Measurements from ENCODE around the gene HSP90AB1. TPM values are rescaled to one million over a fixed set of nuclear protein-coding genes. Genes with fewer than 3 reads are reported as not detected.
A peak's percentile ranks its signal among the peaks of the same experiment; 100 is the strongest.

HSP90AB1 gene
- total RNA-seq, 2 experiments from 2014 or later = 1,951 to 2,044 TPM

GRCh38 chr6:44260451-44261297 lies 13.8 kb downstream of the HSP90AB1 start:
- CTCF ChIA-PET = interaction anchor here (2.0 kb wide), 1 partner anchor 8 kb away, joined by 5 read pairs; no protein-coding TSS in a partner anchor
- no peak overlapping the region for H3K4me3 Mint-ChIP-seq
- DNase-seq = no peak
- peaks cover 45% of the 10 kb centered on the region for H3K4me1 Mint-ChIP-seq (ENCODE audit: low read depth)
- H3K36me3 Mint-ChIP-seq (ENCODE audit: low read depth) = peaks cover 14% of the 10 kb centered on the region
- peak overlapping the region; percentile 3 for H3K27ac Mint-ChIP-seq
- H3K9me3 Mint-ChIP-seq = no peaks in the 10 kb centered on the region
- H3K27me3 Mint-ChIP-seq (ENCODE audit: low read depth) = no peaks in the 10 kb centered on the region
- intact Hi-C loops (cut with micrococcal nuclease) = no loop called here

- no peak for DNase-seq
- Mint-ChIP-seq H3K4me1 (ENCODE audit: low read depth) (peaks cover 44% of the 10 kb centered on the region), H3K27me3 (ENCODE audit: low read depth) (no peaks in the 10 kb centered on the region), H3K4me3 (no peak overlapping the region), H3K36me3 (ENCODE audit: low read depth) (peaks cover 14% of the 10 kb centered on the region), H3K9me3 (no peaks in the 10 kb centered on the region), H3K27ac (no peak overlapping the region)
- intact Hi-C loops (cut with micrococcal nuclease) = no loop called here
- CTCF ChIA-PET = interaction anchor here (1.9 kb wide), 2 partner anchors 14 to 89 kb away, joined by 8 to 9 read pairs; partner anchors contain the start of gene HSP90AB1
These were observed 14.7 kb downstream of the HSP90AB1 start for GRCh38 chr6:44261581-44261980.

GRCh38 chr6:44262467-44263353 lies 15.8 kb downstream of the HSP90AB1 start:
- CTCF ChIA-PET = interaction anchor here (1.4 to 1.9 kb wide), 3 partner anchors 16 to 90 kb away, joined by 4 to 9 read pairs (median 8); partner anchors contain the start of gene HSP90AB1
- Mint-ChIP-seq H3K4me3 (peak overlapping the region; percentile 96), H3K36me3 (ENCODE audit: low read depth) (peaks cover 14% of the 10 kb centered on the region), H3K9me3 (no peaks in the 10 kb centered on the region), H3K27me3 (ENCODE audit: low read depth) (no peaks in the 10 kb centered on the region), H3K27ac (peak overlapping the region; percentile 95), H3K4me1 (ENCODE audit: low read depth) (peaks cover 47% of the 10 kb centered on the region)
- DNase-seq = peak; percentile 16
- intact Hi-C loops (cut with micrococcal nuclease) = no loop called here

GRCh38 chr6:44263354-44264100 lies 16.6 kb downstream of the HSP90AB1 start:
- Mint-ChIP-seq H3K27ac (peak overlapping the region; percentile 95), H3K4me3 (peak overlapping the region; percentile 96), H3K27me3 (ENCODE audit: low read depth) (peaks cover 1% of the 10 kb centered on the region), H3K4me1 (ENCODE audit: low read depth) (peaks cover 40% of the 10 kb centered on the region), H3K9me3 (no peaks in the 10 kb centered on the region), H3K36me3 (ENCODE audit: low read depth) (peaks cover 14% of the 10 kb centered on the region)
- intact Hi-C loops (cut with micrococcal nuclease) = no loop called here
- CTCF ChIA-PET = interaction anchor here (0.7 to 1.9 kb wide), 7 partner anchors 8 to 165 kb away, joined by 3 to 9 read pairs (median 4); partner anchors contain the start of gene HSP90AB1
- DNase-seq = peak; percentile 66

GRCh38 chr6:44264154-44265006 lies 17.5 kb downstream of the HSP90AB1 start:
- peaks cover 9% of the 10 kb centered on the region for H3K27me3 Mint-ChIP-seq (ENCODE audit: low read depth)
- no peaks in the 10 kb centered on the region for H3K9me3 Mint-ChIP-seq
- H3K4me3 Mint-ChIP-seq = peak overlapping the region; percentile 96
- peak overlapping the region; percentile 95 for H3K27ac Mint-ChIP-seq
- peaks cover 48% of the 10 kb centered on the region for H3K4me1 Mint-ChIP-seq (ENCODE audit: low read depth)
- intact Hi-C loops (cut with micrococcal nuclease) = loop anchor here (1.0 kb wide), 9 partner anchors 7 to 491 kb away; partner anchors contain the start of genes AARS2, CDC5L and SLC35B2
- CTCF ChIA-PET = interaction anchor here (0.7 to 1.4 kb wide), 5 partner anchors 9 to 166 kb away, joined by 3 to 4 read pairs (median 3); partner anchors contain the start of gene HSP90AB1
- DNase-seq = peak; percentile 58
- peaks cover 12% of the 10 kb centered on the region for H3K36me3 Mint-ChIP-seq (ENCODE audit: low read depth)

- intact Hi-C loops (cut with micrococcal nuclease) = loop anchor here (1.0 kb wide), 9 partner anchors 8 to 492 kb away; partner anchors contain the start of genes AARS2, CDC5L and SLC35B2
- CTCF ChIA-PET = interaction anchor here (0.7 to 5.0 kb wide), 5 partner anchors 10 to 167 kb away, joined by 3 to 164 read pairs (median 4); partner anchors contain the start of gene HSP90AB1
- Mint-ChIP-seq H3K9me3 (no peaks in the 10 kb centered on the region), H3K27ac (peak within 1 kb of the TSS; percentile 95), H3K4me1 (ENCODE audit: low read depth) (peaks cover 55% of the 10 kb centered on the region), H3K36me3 (ENCODE audit: low read depth) (peaks cover 12% of the 10 kb centered on the region), H3K27me3 (ENCODE audit: low read depth) (peaks cover 17% of the 10 kb centered on the region), H3K4me3 (peak within 1 kb of the TSS; percentile 96)
- DNase-seq = peak; percentile 97
These were observed 18.3 kb downstream of the HSP90AB1 start, which contains the start of gene NFKBIE for GRCh38 chr6:44265007-44265721. Gene NFKBIE, minus strand, starts transcription at chr6:44265551. Its CDS starts 205 bp downstream, at chr6:44265346.

GRCh38 chr6:44265722-44266233 lies 18.9 kb downstream of the HSP90AB1 start:
- peaks cover 18% of the 10 kb centered on the region for H3K27me3 Mint-ChIP-seq (ENCODE audit: low read depth)
- H3K27ac Mint-ChIP-seq = peak overlapping the region; percentile 78
- intact Hi-C loops (cut with micrococcal nuclease) = loop anchor here (1.0 kb wide), 9 partner anchors 8 to 492 kb away; partner anchors contain the start of genes AARS2, CDC5L and SLC35B2
- H3K36me3 Mint-ChIP-seq (ENCODE audit: low read depth) = peaks cover 12% of the 10 kb centered on the region
- DNase-seq = no peak
- no peaks in the 10 kb centered on the region for H3K9me3 Mint-ChIP-seq
- CTCF ChIA-PET = interaction anchor here (4.4 to 5.0 kb wide), 3 partner anchors 39 to 70 kb away, joined by 41 to 164 read pairs (median 108); partner anchors contain the start of gene AARS2
- peak overlapping the region; percentile 96 for H3K4me3 Mint-ChIP-seq
- H3K4me1 Mint-ChIP-seq (ENCODE audit: low read depth) = peaks cover 56% of the 10 kb centered on the region

GRCh38 chr6:44266347-44266746 lies 19.4 kb downstream of the HSP90AB1 start:
- no peaks in the 10 kb centered on the region for H3K9me3 Mint-ChIP-seq
- peaks cover 53% of the 10 kb centered on the region for H3K4me1 Mint-ChIP-seq (ENCODE audit: low read depth)
- intact Hi-C loops (cut with micrococcal nuclease) = no loop called here
- H3K4me3 Mint-ChIP-seq = peak overlapping the region; percentile 19
- CTCF ChIA-PET = interaction anchor here (0.8 to 5.0 kb wide), 12 partner anchors 9 to 97 kb away, joined by 3 to 164 read pairs (median 14); partner anchors contain the start of genes AARS2 and SPATS1
- DNase-seq = peak; percentile 39
- H3K27me3 Mint-ChIP-seq (ENCODE audit: low read depth) = peaks cover 22% of the 10 kb centered on the region
- H3K36me3 Mint-ChIP-seq (ENCODE audit: low read depth) = peaks cover 8% of the 10 kb centered on the region
- H3K27ac Mint-ChIP-seq = peak overlapping the region; percentile 15

GRCh38 chr6:44267252-44267651 lies 20.4 kb downstream of the HSP90AB1 start:
- H3K27me3 Mint-ChIP-seq (ENCODE audit: low read depth) = peaks cover 26% of the 10 kb centered on the region
- H3K36me3 Mint-ChIP-seq (ENCODE audit: low read depth) = peaks cover 8% of the 10 kb centered on the region
- no peaks in the 10 kb centered on the region for H3K9me3 Mint-ChIP-seq
- peaks cover 49% of the 10 kb centered on the region for H3K4me1 Mint-ChIP-seq (ENCODE audit: low read depth)
- intact Hi-C loops (cut with micrococcal nuclease) = no loop called here
- H3K27ac Mint-ChIP-seq = no peak overlapping the region
- no peak for DNase-seq
- CTCF ChIA-PET = interaction anchor here (1.5 to 5.0 kb wide), 17 partner anchors 9 to 188 kb away, joined by 3 to 164 read pairs (median 10); partner anchors contain the start of genes AARS2, HSP90AB1 and SPATS1
- H3K4me3 Mint-ChIP-seq = no peak overlapping the region
